Kidney tubule cell (primary cell): Measurements from ENCODE around the gene RSPRY1.
"Not testable (repeated sequence)": the region's sequence is repeated elsewhere in the genome, so short reads cannot be mapped to it uniquely, and the experiment has no call there.

ENCODE experiments used
- DNase-seq: peaks from one replicate; pipeline ENCODE4 v3.0.0-alpha.2; 2018; ENCODE audit warnings: low spot score

RSPRY1 gene

GRCh38 chr16:57186872-57187854 lies 1.0 kb downstream of the RSPRY1 start:
- peak; percentile 54 for DNase-seq

- not testable (repeated sequence) for DNase-seq
Measured at GRCh38 chr16:57187902-57188710, 2.0 kb downstream of the RSPRY1 start.

- DNase-seq: no peak
Measured at GRCh38 chr16:57188711-57189002, 2.5 kb downstream of the RSPRY1 start.

GRCh38 chr16:57189527-57189926 lies 3.4 kb downstream of the RSPRY1 start:
- DNase-seq: not testable (repeated sequence)

- no peak for DNase-seq
Measured at GRCh38 chr16:57190136-57190535, 4.0 kb downstream of the RSPRY1 start.

- peak; percentile 48 for DNase-seq
Measured at GRCh38 chr16:57191056-57191571, 5.0 kb downstream of the RSPRY1 start.

GRCh38 chr16:57192146-57192545 lies 6.0 kb downstream of the RSPRY1 start:
- no peak for DNase-seq

- peak; percentile 39 for DNase-seq
Measured at GRCh38 chr16:57192720-57193486, 6.8 kb downstream of the RSPRY1 start.

- DNase-seq: peak; percentile 92
Measured at GRCh38 chr16:57194512-57194911, 8.4 kb downstream of the RSPRY1 start.

- no peak for DNase-seq
Measured at GRCh38 chr16:57196286-57196685, 10.2 kb downstream of the RSPRY1 start.

GRCh38 chr16:57196753-57197152 lies 10.6 kb downstream of the RSPRY1 start:
- DNase-seq: no peak

GRCh38 chr16:57200321-57200720 lies 14.2 kb downstream of the RSPRY1 start:
- DNase-seq: not testable (repeated sequence)

- not testable (repeated sequence) for DNase-seq
Measured at GRCh38 chr16:57200926-57201325, 14.8 kb downstream of the RSPRY1 start.

GRCh38 chr16:57202095-57202886 lies 16.2 kb downstream of the RSPRY1 start:
- no peak for DNase-seq

- DNase-seq: peak; percentile 26
Measured at GRCh38 chr16:57203451-57203850, 17.3 kb downstream of the RSPRY1 start.

- DNase-seq: no peak
Measured at GRCh38 chr16:57204675-57205074, 18.5 kb downstream of the RSPRY1 start.

GRCh38 chr16:57208926-57209325 lies 22.8 kb downstream of the RSPRY1 start:
- no peak for DNase-seq

GRCh38 chr16:57209780-57210179 lies 23.7 kb downstream of the RSPRY1 start:
- no peak for DNase-seq

GRCh38 chr16:57213462-57213861 lies 27.3 kb downstream of the RSPRY1 start:
- DNase-seq: no peak

- DNase-seq: no peak
Measured at GRCh38 chr16:57216968-57217367, 30.8 kb downstream of the RSPRY1 start.

- no peak for DNase-seq
Measured at GRCh38 chr16:57223057-57223456, 36.9 kb downstream of the RSPRY1 start.
